Upper lobe of left lung (tissue), 4 donors: ENCODE measurements around the gene GNPTG.

Experiments used
- EP300 ChIP-seq, 4 donors: sonication (generic); formaldehyde crosslinking; IDR thresholded peaks; one replicate each; pipeline ENCODE4 v1.5.1; 2017; ENCODE audit warnings: antibody characterized with exemption in 4 of 4, control low read depth in 2 of 4
- POLR2AphosphoS5 ChIP-seq, 2 donors: sonication (generic); formaldehyde crosslinking; IDR thresholded peaks; one replicate each; pipeline ENCODE4 v1.5.1; 2017; ENCODE audit warnings: antibody characterized with exemption in 2 of 2
- TF ChIP-seq, protein P1 (sequence below), 6 experiments: fragments of 450-650 bp in 4 of 6; fragments of 200-600 bp in 2 of 6; sonication (generic) in 2 of 6; IDR thresholded peaks; one replicate each; pipeline ENCODE4 v1.5.1; 2016 to 2019; ENCODE audit warnings: antibody characterized with exemption in 6 of 6

DNA sequence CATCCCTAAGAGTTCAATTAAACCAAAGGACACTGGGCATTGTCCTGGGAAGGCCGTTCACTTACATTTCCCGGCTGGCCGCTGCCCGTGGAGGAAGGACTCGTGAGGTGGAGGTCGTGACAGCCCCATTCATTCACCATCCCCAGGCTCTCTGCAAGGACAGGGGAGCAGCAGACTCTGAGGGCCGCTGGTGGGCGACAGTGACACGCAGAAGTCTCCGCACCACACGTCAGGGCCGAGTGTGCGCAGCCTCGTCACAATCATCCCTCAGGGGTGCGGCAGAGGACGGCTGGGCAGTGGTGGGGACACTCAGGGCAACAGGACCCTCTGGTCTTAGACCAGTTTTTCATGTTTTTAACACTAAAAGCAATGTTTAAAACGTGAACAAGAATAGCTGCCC is 41.1 kb downstream of the GNPTG start:
- TF ChIP-seq, protein P1, sequence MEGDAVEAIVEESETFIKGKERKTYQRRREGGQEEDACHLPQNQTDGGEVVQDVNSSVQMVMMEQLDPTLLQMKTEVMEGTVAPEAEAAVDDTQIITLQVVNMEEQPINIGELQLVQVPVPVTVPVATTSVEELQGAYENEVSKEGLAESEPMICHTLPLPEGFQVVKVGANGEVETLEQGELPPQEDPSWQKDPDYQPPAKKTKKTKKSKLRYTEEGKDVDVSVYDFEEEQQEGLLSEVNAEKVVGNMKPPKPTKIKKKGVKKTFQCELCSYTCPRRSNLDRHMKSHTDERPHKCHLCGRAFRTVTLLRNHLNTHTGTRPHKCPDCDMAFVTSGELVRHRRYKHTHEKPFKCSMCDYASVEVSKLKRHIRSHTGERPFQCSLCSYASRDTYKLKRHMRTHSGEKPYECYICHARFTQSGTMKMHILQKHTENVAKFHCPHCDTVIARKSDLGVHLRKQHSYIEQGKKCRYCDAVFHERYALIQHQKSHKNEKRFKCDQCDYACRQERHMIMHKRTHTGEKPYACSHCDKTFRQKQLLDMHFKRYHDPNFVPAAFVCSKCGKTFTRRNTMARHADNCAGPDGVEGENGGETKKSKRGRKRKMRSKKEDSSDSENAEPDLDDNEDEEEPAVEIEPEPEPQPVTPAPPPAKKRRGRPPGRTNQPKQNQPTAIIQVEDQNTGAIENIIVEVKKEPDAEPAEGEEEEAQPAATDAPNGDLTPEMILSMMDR (IDR thresholded peaks at IDR 0.05), result no peak
- TF ChIP-seq EP300 (IDR thresholded peaks at IDR 0.05), result no peak
- no peak for TF ChIP-seq POLR2AphosphoS5 (IDR thresholded peaks at IDR 0.05)
